B cell (primary cell): ENCODE data around the gene FOXO3. TPM values are rescaled to one million over a fixed set of nuclear protein-coding genes. Genes with fewer than 3 reads are reported as not detected.

Source experiments
- ATAC-seq: fragments of 200-7000 bp; cut with Tn5 transposase; one replicate; pipeline ENCODE4 v1.10.0; 2021; ENCODE audit warnings: low read depth, mild to moderate bottlenecking, moderate number of reproducible peaks, moderate library complexity
- CTCF ChIA-PET: fragments of 350-600 bp; sonication (Branson Sonifier 250); formaldehyde crosslinking; loops from one replicate; lab custom pipeline; 2021; ENCODE audit warnings: antibody characterized with exemption, inconsistent platforms; lab: Charles Lee
- POLR2A ChIA-PET: fragments of 350-600 bp; sonication (Branson Sonifier 250); formaldehyde crosslinking; loops from one replicate; lab custom pipeline; 2021; ENCODE audit warnings: antibody characterized with exemption; lab: Charles Lee
- DNase-seq: peaks from one replicate; pipeline ENCODE4 v3.0.0; 2013
- H2AFZ ChIP-seq: 2 replicates; pipeline ENCODE4 v1.6.1; 2012; ENCODE audit warnings: mild to moderate bottlenecking, low read depth, low read length; ENCODE audit not compliant: insufficient read depth, poor library complexity, severe bottlenecking
- H3K27ac ChIP-seq, 2 donors: 1 replicate in 1 of 2; 2 replicates in 1 of 2; pipeline ENCODE4 v1.5.1; 2012 to 2013; ENCODE audit warnings: low read length in 2 of 2, mild to moderate bottlenecking in 2 of 2, moderate library complexity in 1 of 2
- H3K27me3 ChIP-seq, 4 experiments: fragments of 200-600 bp in 1 of 4; sonication (generic) in 1 of 4; replicated peaks in 1 of 4; 1 replicate in 2 of 4; 2 replicates in 2 of 4; pipeline versions ENCODE4 v1.6.1 to v1.7.0; 2013 to 2016; ENCODE audit warnings: low read length in 3 of 4, mild to moderate bottlenecking in 2 of 4, mixed read lengths in 1 of 4, moderate library complexity in 1 of 4; ENCODE audit not compliant: insufficient read depth in 4 of 4, control insufficient read depth in 3 of 4; ENCODE audit errors: control extremely low read depth in 1 of 4
- H3K36me3 ChIP-seq, 2 experiments: replicated peaks in 1 of 2; 1 replicate in 1 of 2; 2 replicates in 1 of 2; pipeline versions ENCODE4 v1.6.1 to v1.7.1; 2013; ENCODE audit warnings: low read length in 1 of 2; ENCODE audit not compliant: insufficient read depth in 2 of 2, control insufficient read depth in 1 of 2; ENCODE audit errors: control extremely low read depth in 1 of 2, extremely low read depth in 1 of 2
- H3K4me1 ChIP-seq, 2 donors: fragments of 200-600 bp in 1 of 2; sonication (generic) in 1 of 2; 1 replicate in 1 of 2; 2 replicates in 1 of 2; pipeline versions ENCODE4 v1.5.1 to v1.6.1; 2013 to 2017; ENCODE audit warnings: low read length in 2 of 2; ENCODE audit not compliant: control insufficient read depth in 2 of 2, insufficient read depth in 2 of 2
- H3K4me2 ChIP-seq: replicated peaks from 2 replicates; pipeline ENCODE3; 2012; ENCODE audit warnings: mild to moderate bottlenecking, low read depth, low read length; ENCODE audit not compliant: poor library complexity, severe bottlenecking
- H3K4me3 ChIP-seq, 5 experiments: fragments of 200-600 bp in 1 of 5; sonication (generic) in 1 of 5; 1 replicate in 3 of 5; 2 replicates in 2 of 5; pipeline versions ENCODE4 v1.5.1 to v1.7.0; 2011 to 2016; ENCODE audit warnings: low read length in 4 of 5, mild to moderate bottlenecking in 4 of 5, low read depth in 2 of 5, control low read depth in 1 of 5, moderate library complexity in 1 of 5; ENCODE audit not compliant: insufficient read depth in 1 of 5; ENCODE audit errors: control extremely low read depth in 1 of 5, extremely low read depth in 1 of 5
- H3K79me2 ChIP-seq: fragments of 200-600 bp; sonication (generic); one replicate; pipeline ENCODE4 v1.6.0; 2016; ENCODE audit warnings: low read length; ENCODE audit not compliant: control insufficient read depth, insufficient read depth
- H3K9ac ChIP-seq: fragments of 200-600 bp; sonication (generic); 2 replicates; pipeline ENCODE4 v1.6.1; 2017; ENCODE audit warnings: mild to moderate bottlenecking, low read length, moderate library complexity
- H3K9me3 ChIP-seq, 3 donors: one replicate each; pipeline versions ENCODE4 v1.6.1 to v1.7.1; 2013; ENCODE audit warnings: low read length in 2 of 3; ENCODE audit not compliant: control insufficient read depth in 2 of 3, insufficient read depth in 1 of 3; ENCODE audit errors: control extremely low read depth in 1 of 3
- H4K20me1 ChIP-seq: 2 replicates; pipeline ENCODE4 v1.6.0; 2012; ENCODE audit warnings: mild to moderate bottlenecking, low read length; ENCODE audit not compliant: insufficient read depth, control insufficient read depth, poor library complexity, severe bottlenecking
- H3K27ac Mint-ChIP-seq: one replicate; pipeline ENCODE4 v1.8.0; 2021; ENCODE audit warnings: mixed read lengths
- H3K27me3 Mint-ChIP-seq: one replicate; pipeline ENCODE4 v1.8.0; 2021; ENCODE audit warnings: mixed read lengths
- H3K4me1 Mint-ChIP-seq: one replicate; pipeline ENCODE4 v1.8.0; 2021; ENCODE audit warnings: mixed read lengths
- H3K4me3 Mint-ChIP-seq: one replicate; pipeline ENCODE4 v1.8.0; 2021; ENCODE audit warnings: mixed read lengths
- H3K9me3 Mint-ChIP-seq: one replicate; pipeline ENCODE4 v1.8.0; 2022; ENCODE audit warnings: mixed read lengths; ENCODE audit not compliant: insufficient read depth
- CTCF ChIP-seq: fragments of 200-600 bp; IDR thresholded peaks from one replicate; pipeline ENCODE4 v1.8.0; 2022; ENCODE audit warnings: antibody characterized with exemption, mild to moderate bottlenecking
- EZH2 ChIP-seq: IDR thresholded peaks from 2 replicates; pipeline ENCODE4 v1.6.1; 2012; ENCODE audit warnings: borderline replicate concordance, low read depth, mild to moderate bottlenecking, moderate library complexity, low read length; ENCODE audit not compliant: insufficient read depth, poor library complexity, severe bottlenecking
- WGBS: methylation state at CpG from one replicate; pipeline ENCODE4 v1.1.5; 2013; ENCODE audit warnings: missing lambda C conversion rate; ENCODE audit not compliant: insufficient coverage; 5-methylcytosine and 5-hydroxymethylcytosine counted together
- intact Hi-C: fragments of 100-400 bp; cut with micrococcal nuclease; formaldehyde crosslinking; loops from one replicate; pipeline ENCODE4 v1.10.0; 2022
- polyA plus RNA-seq: library from polyadenylated mRNA; depleted of rRNA; stranded (reverse); fragments of >200 nt; gene quantifications from 2 replicates; pipeline ENCODE4 v1.2.3, GENCODE V29; 2012
- total RNA-seq, 2 donors: library from RNA; stranded (reverse); fragments of 120-200 nt in 1 of 2; gene quantifications; 1 replicate in 1 of 2; 2 replicates in 1 of 2; pipeline versions ENCODE4 v1.2.3 to v1.2.4, GENCODE V29; 2013 to 2022

FOXO3 gene
- total and polyA plus RNA-seq, 2 donors (not counting 1 experiment from before 2014, with no cell fraction given) = 6.0 to 16.9 TPM

GRCh38 chr6:108566406-108566805 lies 5.7 kb downstream of the FOXO3 start:
- no peak overlapping the region for H2AFZ ChIP-seq
- no peak overlapping the region for H3K9ac ChIP-seq
- H4K20me1 ChIP-seq = peaks cover 82% of the 10 kb centered on the region
- CTCF ChIA-PET = interaction anchor here (0.6 to 4.3 kb wide), 7 partner anchors 9 to 507 kb away, joined by 3 to 21 read pairs (median 4); partner anchors contain the start of gene ARMC2
- TF ChIP-seq CTCF (no peak), EZH2 (no peak)
- peak overlapping the region in 1 of 5 experiments; percentile 9 for H3K4me3 ChIP-seq
- H3K27ac ChIP-seq = no peak overlapping the region
- H3K36me3 ChIP-seq = peaks cover 0 to 17% of the 10 kb centered on the region in 2 experiments
- intact Hi-C loops = loop anchor here (1.0 to 5.0 kb wide), 5 partner anchors 8 to 216 kb away; no protein-coding TSS in a partner anchor
- H3K4me1 ChIP-seq = peaks cover 43 to 51% of the 10 kb centered on the region in 2 donors
- peaks cover 65% of the 10 kb centered on the region for H3K4me1 Mint-ChIP-seq
- peak overlapping the region; percentile 73 for H3K4me2 ChIP-seq
- H3K27me3 Mint-ChIP-seq = no peaks in the 10 kb centered on the region
- H3K9me3 ChIP-seq = peaks cover 0 to 9% (median 0%) of the 10 kb centered on the region in 3 donors
- no peaks in the 10 kb centered on the region for H3K27me3 ChIP-seq
- POLR2A ChIA-PET = interaction anchor here (0.5 to 0.7 kb wide), 4 partner anchors 11 to 889 kb away, joined by 3 to 4 read pairs (median 4); partner anchors contain the start of gene MICAL1
- no peak overlapping the region for H3K27ac Mint-ChIP-seq
- peaks cover 50% of the 10 kb centered on the region for H3K79me2 ChIP-seq
- no peaks in the 10 kb centered on the region for H3K9me3 Mint-ChIP-seq
- DNase-seq (no peak), ATAC-seq (no peak)
- H3K4me3 Mint-ChIP-seq = no peak overlapping the region

DNA sequence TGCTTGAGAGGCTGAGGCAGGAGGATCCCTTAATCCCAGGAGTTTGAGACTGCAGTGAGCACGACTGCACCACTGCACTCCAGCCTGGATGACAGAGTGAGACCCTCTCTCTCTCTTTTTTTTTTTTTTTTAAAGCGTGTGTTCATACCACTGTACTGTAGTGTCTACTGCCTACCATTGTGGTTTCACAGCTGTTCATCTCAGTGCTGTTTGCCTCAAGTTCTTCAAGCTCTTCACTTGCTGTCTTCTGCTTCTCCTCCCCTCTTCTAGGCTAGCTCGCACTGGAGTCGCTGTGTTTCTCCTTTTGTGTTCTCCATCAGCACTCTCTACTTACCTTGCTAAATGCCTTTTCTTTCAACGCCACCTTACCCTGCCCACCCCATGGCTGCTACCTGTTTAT lies 7.4 kb downstream of the FOXO3 start:
- Histone ChIP-seq H3K4me2 (no peak overlapping the region), H3K27me3 (no peaks in the 10 kb centered on the region), H3K36me3 (peaks cover 6 to 21% of the 10 kb centered on the region in 2 experiments), H3K9me3 (no peaks in the 10 kb centered on the region), H3K9ac (no peak overlapping the region), H3K79me2 (peaks cover 65% of the 10 kb centered on the region), H3K4me1 (peaks cover 32 to 38% of the 10 kb centered on the region in 2 donors), H4K20me1 (peaks cover 79% of the 10 kb centered on the region), H3K27ac (no peak overlapping the region), H3K4me3 (no peak overlapping the region), H2AFZ (no peak overlapping the region)
- H3K27me3 Mint-ChIP-seq = no peaks in the 10 kb centered on the region
- DNase-seq = no peak
- TF ChIP-seq CTCF (no peak), EZH2 (no peak)
- H3K4me1 Mint-ChIP-seq = peaks cover 50% of the 10 kb centered on the region
- CTCF ChIA-PET = interaction anchor here (0.7 to 4.3 kb wide), 5 partner anchors 12 to 1797 kb away, joined by 3 to 21 read pairs (median 3); no protein-coding TSS in a partner anchor
- WGBS = 100% methylated on average over 1 of the region's 5 CpGs
- no peak overlapping the region for H3K4me3 Mint-ChIP-seq
- ATAC-seq = no peak
- H3K27ac Mint-ChIP-seq = no peak overlapping the region
- intact Hi-C loops = loop anchor here (5.0 kb wide), 1 partner anchor 84 kb away; no protein-coding TSS in a partner anchor
- H3K9me3 Mint-ChIP-seq = no peaks in the 10 kb centered on the region
- POLR2A ChIA-PET = interaction anchor here (0.6 to 0.7 kb wide), 5 partner anchors 9 to 530 kb away, joined by 3 to 5 read pairs (median 4); no protein-coding TSS in a partner anchor
